Measurements from ENCODE around the gene CAMK2B.

DNA sequence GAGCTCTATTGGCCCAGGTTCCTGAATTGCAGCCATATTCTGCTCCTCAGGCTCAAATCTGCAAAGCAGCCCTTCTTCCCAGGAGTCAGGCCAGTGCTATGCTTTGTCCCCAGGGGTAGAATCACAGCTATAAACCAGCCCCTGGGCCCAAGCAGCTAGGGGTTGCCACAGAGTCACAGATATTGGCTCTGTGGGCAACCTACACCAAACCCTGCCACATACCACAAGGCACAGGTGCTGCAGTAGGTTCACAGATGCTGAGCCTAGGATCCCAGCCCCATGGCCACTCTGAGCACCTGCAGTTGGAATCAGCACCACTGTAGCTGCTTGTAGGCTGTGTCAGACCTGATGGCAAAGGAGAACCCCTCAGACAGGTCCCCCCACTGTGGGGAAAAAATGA lies 43.1 kb upstream of the CAMK2B start:
- TF ChIP-seq, protein P1, sequence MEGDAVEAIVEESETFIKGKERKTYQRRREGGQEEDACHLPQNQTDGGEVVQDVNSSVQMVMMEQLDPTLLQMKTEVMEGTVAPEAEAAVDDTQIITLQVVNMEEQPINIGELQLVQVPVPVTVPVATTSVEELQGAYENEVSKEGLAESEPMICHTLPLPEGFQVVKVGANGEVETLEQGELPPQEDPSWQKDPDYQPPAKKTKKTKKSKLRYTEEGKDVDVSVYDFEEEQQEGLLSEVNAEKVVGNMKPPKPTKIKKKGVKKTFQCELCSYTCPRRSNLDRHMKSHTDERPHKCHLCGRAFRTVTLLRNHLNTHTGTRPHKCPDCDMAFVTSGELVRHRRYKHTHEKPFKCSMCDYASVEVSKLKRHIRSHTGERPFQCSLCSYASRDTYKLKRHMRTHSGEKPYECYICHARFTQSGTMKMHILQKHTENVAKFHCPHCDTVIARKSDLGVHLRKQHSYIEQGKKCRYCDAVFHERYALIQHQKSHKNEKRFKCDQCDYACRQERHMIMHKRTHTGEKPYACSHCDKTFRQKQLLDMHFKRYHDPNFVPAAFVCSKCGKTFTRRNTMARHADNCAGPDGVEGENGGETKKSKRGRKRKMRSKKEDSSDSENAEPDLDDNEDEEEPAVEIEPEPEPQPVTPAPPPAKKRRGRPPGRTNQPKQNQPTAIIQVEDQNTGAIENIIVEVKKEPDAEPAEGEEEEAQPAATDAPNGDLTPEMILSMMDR (IDR thresholded peaks at IDR 0.05; ENCODE audit: poor library complexity): no peak
- no peak for TF ChIP-seq EZH2 (IDR thresholded peaks at IDR 0.05; ENCODE audit: borderline replicate concordance)

Measured in hepatocyte (in vitro differentiated cells).